HepG2 (cell line): ENCODE results near the gene ZBTB45. TPM values are rescaled to one million over a fixed set of nuclear protein-coding genes. Genes with fewer than 3 reads are reported as not detected.
A peak's percentile ranks its signal among the peaks of the same experiment; 100 is the strongest.

ENCODE experiments used
- ATM ChIP-seq: fragments of 450-650 bp; IDR thresholded peaks from 2 replicates; pipeline ENCODE4 v1.7.1; 2017; ENCODE audit warnings: mild to moderate bottlenecking, borderline replicate concordance
- CBX2 ChIP-seq, 2 experiments: fragments of 200-600 bp in 1 of 2; sonication (generic); formaldehyde crosslinking in 1 of 2; IDR thresholded peaks; 2 replicates each; pipeline versions ENCODE4 v1.7.0 to v1.8.1; 2018 to 2022; ENCODE audit warnings: low read depth in 2 of 2, low read length in 1 of 2, mild to moderate bottlenecking in 1 of 2, missing genetic modification reagents in 1 of 2
- GLI4 ChIP-seq: sonication (generic); formaldehyde crosslinking; IDR thresholded peaks from 2 replicates; pipeline ENCODE4 v1.5.1; 2020; ENCODE audit warnings: missing genetic modification reagents, mild to moderate bottlenecking, moderate library complexity, borderline replicate concordance
- HMG20A ChIP-seq: IDR thresholded peaks from 2 replicates; pipeline ENCODE4 v1.6.1; 2016; ENCODE audit warnings: borderline replicate concordance
- HNRNPK ChIP-seq: fragments of 200-400 bp; formaldehyde crosslinking; IDR thresholded peaks from 2 replicates; pipeline ENCODE4 v1.6.1; 2018; ENCODE audit warnings: low read length, low read depth, moderate library complexity, mild to moderate bottlenecking; ENCODE audit not compliant: poor library complexity, severe bottlenecking
- IRX3 ChIP-seq: sonication (generic); formaldehyde crosslinking; IDR thresholded peaks from 2 replicates; pipeline ENCODE4 v1.8.1; 2023; ENCODE audit warnings: mild to moderate bottlenecking, low read depth, missing genetic modification reagents, borderline replicate concordance
- JUN ChIP-seq: sonication (generic); formaldehyde crosslinking; IDR thresholded peaks from 2 replicates; pipeline ENCODE4 v1.4.0; 2020; ENCODE audit warnings: mild to moderate bottlenecking, missing genetic modification reagents
- MAF1 ChIP-seq: sonication (generic); formaldehyde crosslinking; IDR thresholded peaks from 2 replicates; pipeline ENCODE4 v1.5.0; 2020; ENCODE audit warnings: missing genetic modification reagents, borderline replicate concordance
- MED13 ChIP-seq: sonication (generic); formaldehyde crosslinking; IDR thresholded peaks from 2 replicates; pipeline ENCODE4 v1.5.0; 2020; ENCODE audit warnings: missing genetic modification reagents
- NFE2L1 ChIP-seq: sonication (generic); formaldehyde crosslinking; IDR thresholded peaks from 2 replicates; pipeline ENCODE4 v1.4.0; 2020; ENCODE audit warnings: missing genetic modification reagents, mild to moderate bottlenecking, borderline replicate concordance
- NR2C2 ChIP-seq: sonication (generic); formaldehyde crosslinking; IDR thresholded peaks from 2 replicates; pipeline ENCODE4 v1.4.0; 2020; ENCODE audit warnings: missing genetic modification reagents, mild to moderate bottlenecking, moderate library complexity, borderline replicate concordance
- NR2F2 ChIP-seq: IDR thresholded peaks from 2 replicates; pipeline ENCODE4 v1.6.1; 2012; ENCODE audit warnings: low read depth, inconsistent platforms, borderline replicate concordance
- PAF1 ChIP-seq: IDR thresholded peaks from 2 replicates; pipeline ENCODE4 v1.6.1; 2016; ENCODE audit warnings: missing genetic modification reagents, missing compliant biosample characterization
- ZBTB33 ChIP-seq: sonication (generic); formaldehyde crosslinking; IDR thresholded peaks from 2 replicates; pipeline ENCODE4 v1.4.0; 2020; ENCODE audit warnings: missing genetic modification reagents
- ZBTB44 ChIP-seq: sonication (generic); formaldehyde crosslinking; IDR thresholded peaks from 2 replicates; pipeline ENCODE4 v1.4.0; 2020; ENCODE audit warnings: missing genetic modification reagents
- ZNF350 ChIP-seq: sonication (generic); formaldehyde crosslinking; IDR thresholded peaks from 2 replicates; pipeline ENCODE4 v1.4.0; 2020; ENCODE audit warnings: mild to moderate bottlenecking, low read depth, missing genetic modification reagents, borderline replicate concordance
- ZNF547 ChIP-seq: sonication (generic); formaldehyde crosslinking; IDR thresholded peaks from 2 replicates; pipeline ENCODE4 v1.5.1; 2020; ENCODE audit warnings: mild to moderate bottlenecking, missing genetic modification reagents
- polyA plus RNA-seq, 8 experiments: library from polyadenylated mRNA; depleted of rRNA in 3 of 8; stranded (reverse) in 7 of 8; unstranded in 1 of 8; fragments of >200 nt; fragmentation: Illumina TruSeq in 4 of 8; extraction: Trizol in 4 of 8; gene quantifications; 2 replicates each; pipeline versions ENCODE4 v1.2.1 to v1.2.3, GENCODE V29; 2011 to 2016; ENCODE audit warnings: low read depth in 4 of 8, missing spikeins in 1 of 8, mixed read lengths in 1 of 8; ENCODE audit not compliant: insufficient read depth in 1 of 8
- total RNA-seq, 5 experiments: library from RNA; depleted of rRNA; stranded (reverse); fragments of >200 nt; fragmentation: Illumina TruSeq; extraction: Trizol; gene quantifications; 2 replicates each; pipeline ENCODE4 v1.2.3, GENCODE V29; 2016; ENCODE audit warnings: low read depth in 1 of 5
- TF ChIP-seq, protein P1 (sequence below): sonication (generic); formaldehyde crosslinking; IDR thresholded peaks from 2 replicates; pipeline ENCODE4 v1.8.1; 2022; ENCODE audit warnings: low read depth, mild to moderate bottlenecking, missing genetic modification reagents

ZBTB45 gene
- total and polyA plus RNA-seq, 2 of the 13 experiments (the other 11 are each of a cell fraction or from before 2014, with no cell fraction given), result 3.0 to 3.7 TPM

GRCh38 chr19:58519355-58520256, at the start of gene ZBTB45 (continued):
- TF ChIP-seq, protein P1, sequence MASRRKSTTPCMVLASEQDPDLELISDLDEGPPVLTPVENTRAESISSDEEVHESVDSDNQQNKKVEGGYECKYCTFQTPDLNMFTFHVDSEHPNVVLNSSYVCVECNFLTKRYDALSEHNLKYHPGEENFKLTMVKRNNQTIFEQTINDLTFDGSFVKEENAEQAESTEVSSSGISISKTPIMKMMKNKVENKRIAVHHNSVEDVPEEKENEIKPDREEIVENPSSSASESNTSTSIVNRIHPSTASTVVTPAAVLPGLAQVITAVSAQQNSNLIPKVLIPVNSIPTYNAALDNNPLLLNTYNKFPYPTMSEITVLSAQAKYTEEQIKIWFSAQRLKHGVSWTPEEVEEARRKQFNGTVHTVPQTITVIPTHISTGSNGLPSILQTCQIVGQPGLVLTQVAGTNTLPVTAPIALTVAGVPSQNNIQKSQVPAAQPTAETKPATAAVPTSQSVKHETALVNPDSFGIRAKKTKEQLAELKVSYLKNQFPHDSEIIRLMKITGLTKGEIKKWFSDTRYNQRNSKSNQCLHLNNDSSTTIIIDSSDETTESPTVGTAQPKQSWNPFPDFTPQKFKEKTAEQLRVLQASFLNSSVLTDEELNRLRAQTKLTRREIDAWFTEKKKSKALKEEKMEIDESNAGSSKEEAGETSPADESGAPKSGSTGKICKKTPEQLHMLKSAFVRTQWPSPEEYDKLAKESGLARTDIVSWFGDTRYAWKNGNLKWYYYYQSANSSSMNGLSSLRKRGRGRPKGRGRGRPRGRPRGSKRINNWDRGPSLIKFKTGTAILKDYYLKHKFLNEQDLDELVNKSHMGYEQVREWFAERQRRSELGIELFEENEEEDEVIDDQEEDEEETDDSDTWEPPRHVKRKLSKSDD (CRISPR knock-in tag), result peak; percentile 97
- TF ChIP-seq NR2F2, result peak; percentile 59; the same call in 1 of the 2 replicates
- TF ChIP-seq MED13 (CRISPR knock-in tag), result peak; percentile 7
- TF ChIP-seq ATM, result no peak
- peak; percentile 87; the same call in 1 of the 2 replicates for TF ChIP-seq GLI4 (CRISPR knock-in tag)
- TF ChIP-seq IRX3, result peak; percentile 48
- TF ChIP-seq JUN (CRISPR knock-in tag), result peak; percentile 69; the same call in 1 of the 2 replicates
- TF ChIP-seq NFE2L1 (CRISPR knock-in tag), result peak; percentile 70; the same call in 1 of the 2 replicates
- TF ChIP-seq CBX2 (IDR thresholded peaks at IDR 0.05; ENCODE audit: low read depth, low read length), result no peak
- 0 out of 2 replicates have a peak, but pooled peaks have one; percentile 63 for TF ChIP-seq CBX2 (CRISPR knock-in tag; IDR thresholded peaks at IDR 0.05; ENCODE audit: low read depth)
- TF ChIP-seq ZBTB33 (CRISPR knock-in tag), result peak; percentile 75
- peak; percentile 96 for TF ChIP-seq ZNF547
- TF ChIP-seq ZNF350, result peak; percentile 99
- TF ChIP-seq HMG20A (CRISPR knock-in tag), result peak; percentile 39; the same call in 1 of the 2 replicates
- TF ChIP-seq ZBTB44 (CRISPR knock-in tag), result peak; percentile 77
- TF ChIP-seq HNRNPK, result peak; percentile 91
- TF ChIP-seq NR2C2 (CRISPR knock-in tag), result peak; percentile 97
- TF ChIP-seq MAF1, result peak; percentile 93
- TF ChIP-seq PAF1 (CRISPR knock-in tag), result no peak; the same call in 1 of the 2 replicates
